OCI-LY7 (cell line): ENCODE measurements around the gene ZSCAN5B. TPM values are rescaled to one million over a fixed set of nuclear protein-coding genes. Genes with fewer than 3 reads are reported as not detected.

ENCODE experiments used
- BruUV-seq: library from RNA; stranded (reverse); fragments of 400-500 nt; replicated peaks from 2 replicates; lab custom pipeline; 2021; lab: Mats Ljungman, UMichigan
- CTCF ChIA-PET: fragments of 300-600 bp; sonication (Branson Sonifier 250); formaldehyde crosslinking; loops from one replicate; lab custom pipeline; 2022; ENCODE audit warnings: antibody characterized with exemption; ENCODE audit not compliant: unreplicated experiment; lab: Charles Lee
- POLR2A ChIA-PET: fragments of 300-600 bp; sonication (Branson Sonifier 250); formaldehyde crosslinking; loops from one replicate; lab custom pipeline; 2022; ENCODE audit warnings: antibody characterized with exemption; lab: Charles Lee
- DNase-seq: peaks from one replicate; pipeline ENCODE4 v3.0.0-alpha.2; 2015; ENCODE audit warnings: low spot score
- H2AFZ ChIP-seq: fragments of 200-600 bp; sonication (generic), shearing (Covaris generic); 2 replicates; pipeline ENCODE4 v1.6.1; 2014; ENCODE audit warnings: mild to moderate bottlenecking, antibody characterized with exemption, low read length, moderate library complexity
- H3K27ac ChIP-seq: fragments of 200-600 bp; sonication (generic); 2 replicates; pipeline ENCODE4 v1.5.1; 2014; ENCODE audit warnings: mixed run types, low read depth, mild to moderate bottlenecking, moderate library complexity, low read length, inconsistent platforms; ENCODE audit not compliant: poor library complexity, severe bottlenecking
- H3K36me3 ChIP-seq: fragments of 200-600 bp; sonication (generic); 2 replicates; pipeline ENCODE4 v1.6.1; 2014; ENCODE audit warnings: mild to moderate bottlenecking, antibody characterized with exemption, low read length, moderate library complexity, mixed read lengths; ENCODE audit not compliant: insufficient read depth
- H3K4me1 ChIP-seq: fragments of 200-600 bp; sonication (generic); 2 replicates; pipeline ENCODE4 v1.5.1; 2014; ENCODE audit warnings: mild to moderate bottlenecking, low read length; ENCODE audit not compliant: insufficient read depth, poor library complexity, severe bottlenecking
- H3K4me2 ChIP-seq: fragments of 200-600 bp; sonication (generic); 2 replicates; pipeline ENCODE4 v1.6.1; 2014; ENCODE audit warnings: mild to moderate bottlenecking, low read length
- H3K4me3 ChIP-seq: fragments of 200-600 bp; sonication (generic); 2 replicates; pipeline ENCODE4 v1.5.1; 2014; ENCODE audit warnings: mild to moderate bottlenecking, low read depth, low read length; ENCODE audit not compliant: poor library complexity, severe bottlenecking
- H3K79me2 ChIP-seq: fragments of 200-600 bp; sonication (generic); 2 replicates; pipeline ENCODE4 v1.6.1; 2016; ENCODE audit warnings: low read depth, mild to moderate bottlenecking, low read length, moderate library complexity, mixed read lengths; ENCODE audit not compliant: insufficient read depth
- H3K9me2 ChIP-seq: fragments of 200-600 bp; sonication (generic); 2 replicates; pipeline ENCODE4 v1.6.1; 2016; ENCODE audit warnings: mild to moderate bottlenecking, low read length, mixed read lengths; ENCODE audit not compliant: insufficient read depth
- H3K9me3 ChIP-seq: fragments of 200-600 bp; sonication (generic); 2 replicates; pipeline ENCODE4 v1.6.1; 2014; ENCODE audit warnings: mild to moderate bottlenecking, mixed run types, low read length, mixed read lengths
- H4K20me1 ChIP-seq: fragments of 200-600 bp; sonication (generic); 2 replicates; pipeline ENCODE4 v1.6.1; 2014; ENCODE audit warnings: mild to moderate bottlenecking, antibody characterized with exemption, low read length, moderate library complexity, mixed read lengths; ENCODE audit not compliant: insufficient read depth
- CTCF ChIP-seq: fragments of 200-600 bp; sonication (generic); conservative IDR thresholded peaks from 2 replicates; pipeline ENCODE4 v1.5.1; 2014; ENCODE audit warnings: mild to moderate bottlenecking, antibody characterized with exemption, low read length, moderate library complexity, mixed read lengths
- EZH2phosphoT487 ChIP-seq: fragments of 200-600 bp; sonication (generic); IDR thresholded peaks from 2 replicates; pipeline ENCODE4 v1.6.1; 2018; ENCODE audit warnings: low read depth, borderline replicate concordance, mild to moderate bottlenecking, mixed run types, antibody characterized with exemption, low read length, moderate library complexity, mixed read lengths
- intact Hi-C: fragments of 100-400 bp; cut with micrococcal nuclease; formaldehyde crosslinking; loops from one replicate; pipeline ENCODE4 v1.10.0; 2022; ENCODE audit not compliant: unreplicated experiment
- total RNA-seq, 2 experiments: library from RNA; depleted of rRNA in 1 of 2; stranded (reverse); fragments of >200 nt in 1 of 2; shearing (Covaris generic) in 1 of 2; gene quantifications; 2 replicates each; pipeline ENCODE4 v1.2.3, GENCODE V29; 2014 to 2022

ZSCAN5B gene
- total RNA-seq, 2 experiments from 2014 or later: not detected

GRCh38 chr19:56174086-56174485 lies 23.5 kb downstream of the ZSCAN5B start:
- Histone ChIP-seq H4K20me1 (no peaks in the 10 kb centered on the region), H3K9me3 (no peaks in the 10 kb centered on the region), H3K4me1 (no peaks in the 10 kb centered on the region), H3K79me2 (no peaks in the 10 kb centered on the region), H2AFZ (no peak overlapping the region), H3K4me3 (no peak overlapping the region), H3K36me3 (no peaks in the 10 kb centered on the region), H3K9me2 (no peaks in the 10 kb centered on the region), H3K27ac (no peak overlapping the region), H3K4me2 (no peak overlapping the region)
- CTCF ChIA-PET: no interaction called here
- DNase-seq: no peak
- intact Hi-C loops: no loop called here
- TF ChIP-seq CTCF: no peak
- TF ChIP-seq EZH2phosphoT487: no peak
- no TSS peak for BruUV-seq
- POLR2A ChIA-PET: no interaction called here

- Histone ChIP-seq H3K9me3 (no peaks in the 10 kb centered on the region), H3K4me2 (no peak overlapping the region), H4K20me1 (no peaks in the 10 kb centered on the region), H3K4me1 (no peaks in the 10 kb centered on the region), H3K4me3 (no peak overlapping the region), H3K9me2 (no peaks in the 10 kb centered on the region), H3K27ac (no peak overlapping the region), H3K79me2 (no peaks in the 10 kb centered on the region), H3K36me3 (no peaks in the 10 kb centered on the region), H2AFZ (no peak overlapping the region)
- intact Hi-C loops: no loop called here
- TF ChIP-seq CTCF: no peak
- no peak for TF ChIP-seq EZH2phosphoT487
- no TSS peak for BruUV-seq
- CTCF ChIA-PET: no interaction called here
- POLR2A ChIA-PET: no interaction called here
- DNase-seq: no peak
Observed at GRCh38 chr19:56170261-56170660, 27.3 kb downstream of the ZSCAN5B start.

GRCh38 chr19:56167064-56167578 lies 30.5 kb downstream of the ZSCAN5B start:
- no peaks in the 10 kb centered on the region for H3K9me3 ChIP-seq
- H3K4me3 ChIP-seq: no peak overlapping the region
- intact Hi-C loops: no loop called here
- no peaks in the 10 kb centered on the region for H3K79me2 ChIP-seq
- no peaks in the 10 kb centered on the region for H3K36me3 ChIP-seq
- H3K9me2 ChIP-seq: no peaks in the 10 kb centered on the region
- no peak overlapping the region for H2AFZ ChIP-seq
- H3K4me1 ChIP-seq: no peaks in the 10 kb centered on the region
- ChIA-PET CTCF (no interaction called here), POLR2A (no interaction called here)
- no peaks in the 10 kb centered on the region for H4K20me1 ChIP-seq
- TF ChIP-seq CTCF: no peak
- TF ChIP-seq EZH2phosphoT487: no peak
- no peak for DNase-seq
- no TSS peak for BruUV-seq
- no peak overlapping the region for H3K4me2 ChIP-seq
- H3K27ac ChIP-seq: no peak overlapping the region
